ENCODE results near the gene ACSL5.
"Not testable (repeated sequence)": the region's sequence is repeated elsewhere in the genome, so short reads cannot be mapped to it uniquely, and the experiment has no call there.

Gene ACSL5

GRCh38 chr10:112394475-112394875 lies 20.6 kb downstream of the ACSL5 start:
- H3K4me3 ChIP-seq (ENCODE audit: low read length) = no peak overlapping the region
- TF ChIP-seq CTCF (conservative IDR thresholded peaks at IDR 0.05; ENCODE audit: low read length) = no peak
- no peak for DNase-seq (ENCODE audit: low read depth)

- no peak for TF ChIP-seq CTCF (conservative IDR thresholded peaks at IDR 0.05; ENCODE audit: low read length)
- no peak for DNase-seq (ENCODE audit: low read depth)
- no peak overlapping the region for H3K4me3 ChIP-seq (ENCODE audit: low read length)
Measured at GRCh38 chr10:112395809-112396530, 22.1 kb downstream of the ACSL5 start.

- H3K4me3 ChIP-seq (ENCODE audit: low read length) = no peak overlapping the region
- no peak for DNase-seq (ENCODE audit: low read depth)
- no peak for TF ChIP-seq CTCF (conservative IDR thresholded peaks at IDR 0.05; ENCODE audit: low read length)
Measured at GRCh38 chr10:112397592-112397991, 23.7 kb downstream of the ACSL5 start.

- no peak overlapping the region for H3K4me3 ChIP-seq (ENCODE audit: low read length)
- no peak for TF ChIP-seq CTCF (conservative IDR thresholded peaks at IDR 0.05; ENCODE audit: low read length)
- no peak for DNase-seq (ENCODE audit: low read depth)
Measured at GRCh38 chr10:112402917-112403316, 29.0 kb downstream of the ACSL5 start.

- no peak for TF ChIP-seq CTCF (conservative IDR thresholded peaks at IDR 0.05; ENCODE audit: low read length)
- no peak for DNase-seq (ENCODE audit: low read depth)
- no peak overlapping the region for H3K4me3 ChIP-seq (ENCODE audit: low read length)
Measured at GRCh38 chr10:112404617-112405016, 30.7 kb downstream of the ACSL5 start.

GRCh38 chr10:112406806-112407205 lies 32.9 kb downstream of the ACSL5 start:
- not testable (repeated sequence) for H3K4me3 ChIP-seq (ENCODE audit: low read length); DNase-seq (ENCODE audit: low read depth)

GRCh38 chr10:112407696-112408095 lies 33.8 kb downstream of the ACSL5 start:
- no peak for TF ChIP-seq CTCF (conservative IDR thresholded peaks at IDR 0.05; ENCODE audit: low read length)
- H3K4me3 ChIP-seq (ENCODE audit: low read length) = no peak overlapping the region
- DNase-seq (ENCODE audit: low read depth) = no peak

Data from AG10803 (cell line).